ENCODE data around the gene S100A2. TPM values are rescaled to one million over a fixed set of nuclear protein-coding genes. Genes with fewer than 3 reads are reported as not detected.
"Not testable (repeated sequence)": the region's sequence is repeated elsewhere in the genome, so short reads cannot be mapped to it uniquely, and the experiment has no call there.

S100A2 gene
- total RNA-seq, 1 donor from 2014 or later = 1,251 TPM

DNA sequence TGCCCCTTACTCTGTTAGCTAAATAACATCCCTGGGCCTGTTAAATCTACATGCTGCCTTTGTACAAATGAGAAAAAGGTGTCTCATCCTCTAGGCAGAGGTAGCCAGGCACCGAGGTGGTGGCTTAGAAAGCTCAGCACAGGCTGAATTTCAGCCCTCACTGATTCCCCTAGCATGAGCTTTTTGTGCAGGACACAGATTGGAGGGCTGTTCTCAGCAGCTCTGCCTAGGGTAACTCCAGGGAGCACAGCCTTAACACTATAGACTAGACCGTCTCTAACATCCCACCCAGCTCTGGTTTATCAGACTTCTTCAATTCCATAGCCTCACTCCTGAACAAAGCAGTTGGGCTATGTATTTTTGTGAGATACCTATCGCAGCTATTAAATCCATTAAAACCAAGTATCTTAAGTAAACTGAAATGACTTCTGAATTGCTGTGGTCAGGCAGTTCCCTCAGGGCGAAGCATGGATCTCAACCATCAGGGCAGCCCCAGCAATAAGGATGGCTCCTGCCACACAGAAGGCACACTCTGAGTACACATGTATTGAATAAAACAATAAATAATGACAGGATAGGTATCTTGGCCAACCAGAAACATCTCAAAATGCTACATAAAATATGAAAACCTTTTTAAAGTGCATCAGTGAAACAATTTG lies 44.7 kb downstream of the S100A2 start:
- TF ChIP-seq, protein P1, sequence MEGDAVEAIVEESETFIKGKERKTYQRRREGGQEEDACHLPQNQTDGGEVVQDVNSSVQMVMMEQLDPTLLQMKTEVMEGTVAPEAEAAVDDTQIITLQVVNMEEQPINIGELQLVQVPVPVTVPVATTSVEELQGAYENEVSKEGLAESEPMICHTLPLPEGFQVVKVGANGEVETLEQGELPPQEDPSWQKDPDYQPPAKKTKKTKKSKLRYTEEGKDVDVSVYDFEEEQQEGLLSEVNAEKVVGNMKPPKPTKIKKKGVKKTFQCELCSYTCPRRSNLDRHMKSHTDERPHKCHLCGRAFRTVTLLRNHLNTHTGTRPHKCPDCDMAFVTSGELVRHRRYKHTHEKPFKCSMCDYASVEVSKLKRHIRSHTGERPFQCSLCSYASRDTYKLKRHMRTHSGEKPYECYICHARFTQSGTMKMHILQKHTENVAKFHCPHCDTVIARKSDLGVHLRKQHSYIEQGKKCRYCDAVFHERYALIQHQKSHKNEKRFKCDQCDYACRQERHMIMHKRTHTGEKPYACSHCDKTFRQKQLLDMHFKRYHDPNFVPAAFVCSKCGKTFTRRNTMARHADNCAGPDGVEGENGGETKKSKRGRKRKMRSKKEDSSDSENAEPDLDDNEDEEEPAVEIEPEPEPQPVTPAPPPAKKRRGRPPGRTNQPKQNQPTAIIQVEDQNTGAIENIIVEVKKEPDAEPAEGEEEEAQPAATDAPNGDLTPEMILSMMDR (IDR thresholded peaks at IDR 0.05; ENCODE audit: insufficient read depth, low read length, severe bottlenecking) = no peak
- Histone ChIP-seq H3K27me3 (ENCODE audit: control insufficient read depth, insufficient read depth, low read length) (no peaks in the 10 kb centered on the region), H3K36me3 (ENCODE audit: control insufficient read depth, insufficient read depth, low read length) (no peaks in the 10 kb centered on the region), H3K4me3 (ENCODE audit: low read depth, low read length) (no peak overlapping the region)
- FAIRE-seq (no peak), DNase-seq (ENCODE audit: low read depth) (no peak)

DNA sequence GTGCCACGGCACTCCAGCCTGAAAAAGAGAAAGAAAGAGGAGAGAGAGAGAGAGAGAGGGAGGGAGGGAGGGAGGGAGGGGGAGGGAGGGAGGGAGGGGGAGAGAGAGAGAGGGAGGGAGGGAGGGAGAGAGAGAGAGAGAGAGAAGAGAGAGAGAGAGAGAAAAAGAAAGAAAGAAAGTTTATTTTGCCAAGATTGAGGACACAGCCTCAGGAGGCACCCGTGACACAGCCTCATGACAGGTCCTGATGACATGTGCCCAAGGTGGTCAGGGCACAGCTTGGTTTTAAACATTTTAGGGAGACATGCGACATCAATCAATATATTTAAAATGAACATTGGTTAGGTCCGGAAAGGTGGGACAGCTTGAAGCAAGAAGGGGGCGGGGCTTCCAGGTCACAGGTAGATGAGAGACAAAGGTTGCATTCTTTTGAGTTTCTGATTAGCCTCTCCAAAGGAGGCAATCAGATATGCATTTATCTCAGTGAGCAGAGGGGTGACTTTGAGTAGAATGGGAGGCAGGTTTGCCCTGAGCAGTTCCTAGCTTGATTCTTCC lies 45.4 kb downstream of the S100A2 start:
- FAIRE-seq; H3K4me3 ChIP-seq (ENCODE audit: low read depth, low read length); DNase-seq (ENCODE audit: low read depth); H3K27me3 ChIP-seq (ENCODE audit: control insufficient read depth, insufficient read depth, low read length); H3K36me3 ChIP-seq (ENCODE audit: control insufficient read depth, insufficient read depth, low read length): not testable (repeated sequence)

DNA sequence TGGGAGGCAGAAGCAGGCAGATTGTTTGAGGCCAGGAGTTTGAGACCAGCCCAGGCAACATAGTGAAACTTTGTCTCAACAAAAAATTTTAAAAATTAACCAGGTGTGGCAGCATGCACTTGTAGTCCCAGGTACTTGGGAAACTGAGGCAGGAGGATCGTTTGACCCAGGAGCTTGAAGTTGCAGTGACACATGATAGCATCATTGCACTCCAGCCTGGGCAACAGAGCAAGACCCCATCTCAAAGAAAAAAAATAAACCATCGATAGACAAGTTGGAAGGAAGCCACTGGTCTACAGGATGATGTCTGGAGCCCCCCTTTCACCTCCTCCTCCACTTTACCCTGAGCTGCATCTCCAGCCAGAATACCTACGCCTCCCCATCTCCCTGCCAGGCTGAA lies 46.4 kb downstream of the S100A2 start:
- no peak for FAIRE-seq

DNA sequence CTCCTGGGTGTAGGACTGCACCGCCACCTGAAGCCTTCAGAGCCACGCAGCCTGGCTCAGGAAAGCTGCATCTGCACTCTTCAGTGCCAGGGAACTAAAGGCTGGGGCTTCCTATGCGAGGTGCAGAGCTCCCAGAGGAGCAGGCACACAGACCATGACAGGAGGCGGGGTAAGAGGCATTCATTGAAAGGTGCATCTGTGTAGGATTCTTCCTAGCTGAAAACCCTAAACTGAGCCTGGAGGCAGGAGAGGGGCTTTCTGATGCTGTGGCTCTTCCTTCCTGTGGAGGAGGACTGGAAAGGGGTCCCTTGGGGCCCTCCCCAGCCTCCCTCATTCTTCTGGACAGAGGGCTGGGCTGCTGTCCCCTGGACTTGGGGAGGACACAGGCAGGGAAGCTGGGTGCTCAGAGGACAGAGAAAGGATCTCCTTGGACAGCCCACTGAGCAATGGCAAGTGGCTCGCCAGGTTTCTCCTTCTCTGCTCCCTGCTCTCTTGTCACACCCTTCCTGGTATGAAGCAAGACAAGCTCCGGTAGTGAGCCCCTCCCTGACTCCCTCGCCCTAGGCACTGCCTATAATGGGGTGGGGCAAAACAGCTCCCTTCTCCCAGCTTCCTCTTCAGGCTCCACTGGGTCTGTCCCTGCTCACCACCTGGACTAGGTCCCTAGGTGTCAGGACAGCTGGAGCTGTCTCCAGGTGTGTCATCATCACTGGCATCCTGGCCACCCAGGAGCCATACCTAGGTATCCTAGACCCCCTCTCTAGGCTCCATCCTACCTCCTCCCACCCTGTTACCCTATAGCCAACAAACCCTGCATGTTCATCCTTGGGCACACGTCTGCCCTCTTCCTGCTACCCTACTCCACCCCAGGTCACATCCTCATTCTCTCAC lies 49.9 kb downstream of the S100A2 start:
- Histone ChIP-seq H3K36me3 (ENCODE audit: control insufficient read depth, insufficient read depth, low read length) (no peaks in the 10 kb centered on the region), H3K4me3 (ENCODE audit: low read depth, low read length) (no peak overlapping the region), H3K27me3 (ENCODE audit: control insufficient read depth, insufficient read depth, low read length) (no peaks in the 10 kb centered on the region)
- TF ChIP-seq, protein P1 (IDR thresholded peaks at IDR 0.05; ENCODE audit: insufficient read depth, low read length, severe bottlenecking) = no peak
- DNase-seq (ENCODE audit: low read depth) (peak; percentile 87), FAIRE-seq (peak; percentile 83)

More for the DNA sequence above, 46.4 kb downstream of the S100A2 start:
- Histone ChIP-seq H3K4me3 (ENCODE audit: low read depth, low read length) (no peak overlapping the region), H3K27me3 (ENCODE audit: control insufficient read depth, insufficient read depth, low read length) (no peaks in the 10 kb centered on the region), H3K36me3 (ENCODE audit: control insufficient read depth, insufficient read depth, low read length) (no peaks in the 10 kb centered on the region)
- DNase-seq (ENCODE audit: low read depth) = no peak
- TF ChIP-seq, protein P1 (IDR thresholded peaks at IDR 0.05; ENCODE audit: insufficient read depth, low read length, severe bottlenecking) = no peak

DNA sequence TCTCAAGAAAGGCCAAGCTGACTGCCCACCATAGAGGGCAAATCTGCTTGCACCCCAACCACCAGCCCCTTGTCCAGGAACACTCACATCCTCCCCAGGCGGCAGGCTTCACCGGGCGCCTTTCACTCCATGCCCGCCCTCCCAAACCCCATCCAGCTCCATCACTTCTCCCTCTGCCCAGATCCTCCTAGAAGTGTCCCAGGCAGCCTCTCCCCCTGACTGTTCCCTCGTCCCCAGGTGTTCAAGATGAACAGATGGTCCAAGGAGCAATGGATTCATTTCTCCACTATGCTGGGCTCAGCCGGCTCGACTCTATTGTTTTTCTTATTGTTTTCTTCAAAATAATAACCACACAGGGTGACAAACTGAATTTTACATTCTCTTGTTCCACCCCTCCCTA lies 52.0 kb downstream of the S100A2 start:
- no peak for FAIRE-seq
- TF ChIP-seq, protein P1 (IDR thresholded peaks at IDR 0.05; ENCODE audit: insufficient read depth, low read length, severe bottlenecking) = no peak

DNA sequence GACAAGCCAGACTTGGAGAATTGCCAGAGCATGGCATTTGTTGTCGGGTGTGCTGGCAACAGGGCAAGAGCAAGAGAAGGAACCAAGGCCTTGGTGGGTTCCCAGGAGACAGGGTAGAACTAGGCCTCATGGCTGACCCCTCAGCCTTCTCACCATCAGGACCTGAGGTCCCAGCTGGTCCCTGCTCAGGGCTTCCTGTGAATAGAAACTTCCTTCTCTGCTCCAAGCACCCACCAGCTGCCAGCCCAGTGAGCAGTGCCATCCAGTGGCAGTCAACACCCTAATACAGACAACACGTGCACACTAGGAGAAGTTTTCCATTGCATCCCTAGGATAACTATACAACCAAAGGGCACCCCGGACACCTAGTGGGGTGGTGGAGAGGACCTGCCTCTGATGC lies 52.6 kb downstream of the S100A2 start:
- no peak overlapping the region for H3K4me3 ChIP-seq (ENCODE audit: low read depth, low read length)
- H3K36me3 ChIP-seq (ENCODE audit: control insufficient read depth, insufficient read depth, low read length) = no peaks in the 10 kb centered on the region
- TF ChIP-seq, protein P1 (IDR thresholded peaks at IDR 0.05; ENCODE audit: insufficient read depth, low read length, severe bottlenecking) = peak; percentile 17
- H3K27me3 ChIP-seq (ENCODE audit: control insufficient read depth, insufficient read depth, low read length) = no peaks in the 10 kb centered on the region
- no peak for FAIRE-seq
- DNase-seq (ENCODE audit: low read depth) = no peak

More for the DNA sequence above, 52.0 kb downstream of the S100A2 start:
- no peak for DNase-seq (ENCODE audit: low read depth)
- Histone ChIP-seq H3K27me3 (ENCODE audit: control insufficient read depth, insufficient read depth, low read length) (no peaks in the 10 kb centered on the region), H3K36me3 (ENCODE audit: control insufficient read depth, insufficient read depth, low read length) (no peaks in the 10 kb centered on the region), H3K4me3 (ENCODE audit: low read depth, low read length) (no peak overlapping the region)
